ENCODE data around the gene HMGCL.

DNA sequence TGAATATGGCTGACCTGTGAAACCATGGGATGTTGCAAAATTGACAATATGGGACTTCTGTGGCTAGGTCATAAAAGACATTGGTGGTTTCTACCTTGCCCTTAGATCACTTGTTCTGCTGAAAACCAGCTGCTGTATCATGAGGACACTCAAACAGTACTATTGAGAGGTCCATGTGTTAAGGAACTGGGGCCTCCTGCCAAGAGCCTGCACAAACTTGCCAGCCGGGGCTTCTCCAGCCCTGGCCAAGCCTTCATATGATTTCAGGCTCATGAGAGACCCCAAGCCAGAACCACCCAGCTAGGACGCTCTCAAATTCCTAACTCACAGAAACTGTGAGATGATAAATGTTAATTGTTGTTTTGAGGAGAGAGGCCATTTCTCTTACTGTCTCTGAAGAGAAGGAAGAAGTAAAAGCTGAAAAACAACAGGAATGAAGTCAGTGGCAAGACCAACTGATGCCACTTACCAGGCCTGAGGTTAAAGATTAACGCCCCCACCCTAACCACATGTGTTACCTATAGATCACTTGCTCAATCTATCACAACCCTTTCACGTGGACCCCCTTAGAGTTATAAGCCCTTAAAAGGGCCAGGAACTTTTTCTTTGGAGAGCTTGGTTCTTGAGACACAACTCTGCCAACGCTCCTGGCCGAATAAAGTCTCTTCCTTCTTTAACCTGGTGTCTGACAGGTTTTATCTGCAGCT is 50.9 kb downstream of the HMGCL start:
- TF ChIP-seq CTCF (IDR thresholded peaks at IDR 0.05): no peak
- TF ChIP-seq POLR2A (IDR thresholded peaks at IDR 0.05): no peak
